ENCODE results near the gene AZGP1. TPM values are rescaled to one million over a fixed set of nuclear protein-coding genes. Genes with fewer than 3 reads are reported as not detected.

AZGP1 gene
- total RNA-seq, 2 donors from 2014 or later: not detected

DNA sequence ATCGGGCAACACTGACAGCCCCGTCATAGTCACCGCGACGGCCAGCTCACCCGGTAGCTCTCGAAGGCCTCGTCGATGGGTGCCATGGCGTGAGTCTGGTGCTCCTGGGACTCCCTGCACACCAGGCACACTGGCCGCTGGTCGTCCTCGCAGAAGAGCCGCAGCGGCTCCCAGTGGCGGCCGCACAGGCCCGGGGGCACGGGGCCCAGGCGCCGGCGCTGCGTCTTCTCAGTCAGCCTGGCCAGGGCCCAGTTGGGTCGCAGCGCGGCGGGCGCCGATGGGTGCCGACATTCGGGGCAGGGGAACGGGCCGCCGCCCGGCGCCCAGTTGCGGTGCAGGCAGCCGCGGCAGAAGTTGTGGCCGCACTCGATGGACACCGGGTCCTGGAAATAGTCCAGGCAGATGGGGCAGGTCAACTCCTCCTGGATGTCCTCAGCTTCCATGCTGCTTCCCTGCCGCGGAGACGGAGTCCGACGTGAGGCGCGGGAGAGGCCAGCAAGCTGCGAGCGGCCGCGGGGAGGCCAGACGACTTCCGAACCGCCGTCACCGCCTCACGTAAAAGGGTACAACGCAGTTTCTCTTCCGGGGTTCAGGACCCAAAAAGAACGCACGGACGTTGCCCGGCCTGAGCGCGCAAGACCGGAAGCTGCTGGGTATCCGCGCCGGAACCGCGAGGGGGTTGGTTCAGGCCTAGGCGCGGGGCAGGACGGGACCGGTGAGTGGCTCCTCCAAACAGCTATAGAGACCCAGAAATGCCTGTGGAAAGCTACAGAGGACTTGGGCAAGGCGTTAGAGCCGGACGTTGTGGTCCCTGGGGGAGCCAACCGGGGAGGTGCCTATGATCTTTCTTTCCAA, 56.6 kb downstream of the AZGP1 start, which contains the start of gene TRIM4:
TSS of gene TRIM4 (minus strand) at position 572 of the 855 bp plus-strand sequence. CDS start at position 443, 129 bp downstream.
- H3K4me3 Mint-ChIP-seq: peak within 1 kb of the TSS; percentile 73
- TF ChIP-seq, protein P1, sequence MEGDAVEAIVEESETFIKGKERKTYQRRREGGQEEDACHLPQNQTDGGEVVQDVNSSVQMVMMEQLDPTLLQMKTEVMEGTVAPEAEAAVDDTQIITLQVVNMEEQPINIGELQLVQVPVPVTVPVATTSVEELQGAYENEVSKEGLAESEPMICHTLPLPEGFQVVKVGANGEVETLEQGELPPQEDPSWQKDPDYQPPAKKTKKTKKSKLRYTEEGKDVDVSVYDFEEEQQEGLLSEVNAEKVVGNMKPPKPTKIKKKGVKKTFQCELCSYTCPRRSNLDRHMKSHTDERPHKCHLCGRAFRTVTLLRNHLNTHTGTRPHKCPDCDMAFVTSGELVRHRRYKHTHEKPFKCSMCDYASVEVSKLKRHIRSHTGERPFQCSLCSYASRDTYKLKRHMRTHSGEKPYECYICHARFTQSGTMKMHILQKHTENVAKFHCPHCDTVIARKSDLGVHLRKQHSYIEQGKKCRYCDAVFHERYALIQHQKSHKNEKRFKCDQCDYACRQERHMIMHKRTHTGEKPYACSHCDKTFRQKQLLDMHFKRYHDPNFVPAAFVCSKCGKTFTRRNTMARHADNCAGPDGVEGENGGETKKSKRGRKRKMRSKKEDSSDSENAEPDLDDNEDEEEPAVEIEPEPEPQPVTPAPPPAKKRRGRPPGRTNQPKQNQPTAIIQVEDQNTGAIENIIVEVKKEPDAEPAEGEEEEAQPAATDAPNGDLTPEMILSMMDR (conservative IDR thresholded peaks at IDR 0.05): peak; percentile 44
- WGBS, 2 experiments (ENCODE audit: insufficient coverage in 1 of 2, insufficient read length in 1 of 2): 1 to 6% methylated on average over 43 to 81 of the region's 81 CpGs

More for the DNA sequence above, 56.6 kb downstream of the AZGP1 start, which contains the start of gene TRIM4:
- Mint-ChIP-seq H3K9me3 (peaks cover 27% of the 10 kb centered on the region), H3K4me1 (peaks cover 3% of the 10 kb centered on the region), H3K27ac (peak within 1 kb of the TSS; percentile 52), H3K27me3 (ENCODE audit: insufficient read depth) (peaks cover 7% of the 10 kb centered on the region), H3K36me3 (ENCODE audit: low read depth) (peaks cover 16% of the 10 kb centered on the region)
- Histone ChIP-seq H3K36me3 (ENCODE audit: control insufficient read depth, insufficient read depth, low read length) (peaks cover 9% of the 10 kb centered on the region), H3K27ac (ENCODE audit: low read depth, low read length) (peak within 1 kb of the TSS; percentile 36), H3K4me3 (ENCODE audit: low read length) (peak within 1 kb of the TSS; percentile 85), H3K4me1 (ENCODE audit: control insufficient read depth, insufficient read depth, low read length) (no peaks in the 10 kb centered on the region), H3K9me3 (ENCODE audit: control insufficient read depth, low read length) (peaks cover 16% of the 10 kb centered on the region), H3K27me3 (ENCODE audit: control insufficient read depth, insufficient read depth, low read length, poor library complexity, severe bottlenecking) (peaks cover 12% of the 10 kb centered on the region), H3K9ac (ENCODE audit: extremely low read depth, low read length, poor library complexity, severe bottlenecking) (peak within 1 kb of the TSS; percentile 36)
- no peak for DNase-seq

Other genes starting within 250 kb of the AZGP1 start
- not detected for gene CYP3A7, start 240.8 kb downstream of the AZGP1 start, total RNA-seq
- gene CYP3A4, start 191.8 kb downstream of the AZGP1 start, total RNA-seq: under 1 TPM in 1 of 2 donors, not detected in 1; 0.11 TPM
- under 1 TPM; 0.31 to 0.60 TPM for gene CYP3A43, start 148.0 kb downstream of the AZGP1 start, total RNA-seq
- not detected for gene OR2AE1, start 99.0 kb downstream of the AZGP1 start, total RNA-seq
- 10 to 100 TPM; 10.5 to 13.2 TPM for gene TRIM4, start 56.5 kb downstream of the AZGP1 start, total RNA-seq
- 1 to 10 TPM in 1 of 2 donors, under 1 TPM in 1; 0.82 to 1.4 TPM for gene GJC3, start 46.4 kb downstream of the AZGP1 start, total RNA-seq
- gene ZKSCAN1, start 39.6 kb upstream of the AZGP1 start, total RNA-seq: 10 to 100 TPM; 57.1 to 68.0 TPM
- 10 to 100 TPM; 22.7 to 25.1 TPM for gene ZSCAN21, start 73.7 kb upstream of the AZGP1 start, total RNA-seq
- 10 to 100 TPM; 32.8 to 39.9 TPM for gene ZNF3, start 105.7 kb upstream of the AZGP1 start, total RNA-seq
- 100 to 1,000 TPM; 109 to 121 TPM for gene COPS6, start 112.9 kb upstream of the AZGP1 start, total RNA-seq
- 100 to 1,000 TPM; 219 to 242 TPM for gene MCM7, start 125.4 kb upstream of the AZGP1 start, total RNA-seq
- gene AP4M1, start 125.6 kb upstream of the AZGP1 start, total RNA-seq: 10 to 100 TPM; 26.3 to 31.5 TPM
- 100 to 1,000 TPM in 1 of 2 donors, 10 to 100 TPM in 1; 83.1 to 113 TPM for gene TAF6, start 143.3 kb upstream of the AZGP1 start, total RNA-seq
- 10 to 100 TPM; 16.2 to 19.4 TPM for gene CNPY4, start 143.6 kb upstream of the AZGP1 start, total RNA-seq
- 1 to 10 TPM; 1.3 to 1.4 TPM for gene MBLAC1, start 150.9 kb upstream of the AZGP1 start, total RNA-seq
- gene LAMTOR4, start 172.9 kb upstream of the AZGP1 start, total RNA-seq: 100 to 1,000 TPM; 155 to 188 TPM
- gene TRAPPC14, start 182.7 kb upstream of the AZGP1 start, total RNA-seq: 10 to 100 TPM; 24.7 to 30.0 TPM
- gene GAL3ST4, start 192.6 kb upstream of the AZGP1 start, total RNA-seq: 1 to 10 TPM; 3.7 to 3.8 TPM
- gene GPC2, start 201.3 kb upstream of the AZGP1 start, total RNA-seq: 10 to 100 TPM; 39.3 to 56.1 TPM
- 1 to 10 TPM; 1.2 to 3.3 TPM for gene STAG3, start 201.9 kb upstream of the AZGP1 start, total RNA-seq
- not detected for gene PVRIG, start 243.9 kb upstream of the AZGP1 start, total RNA-seq

Data from endodermal cell (in vitro differentiated cells).